HG03439 (cell line): Measurements from ENCODE around the gene PIGM.

Source experiments
- ATAC-seq: cut with Tn5 transposase; IDR thresholded peaks from one replicate; pipeline ENCODE4 v1.9.1; 2021; ENCODE audit warnings: mild to moderate bottlenecking, moderate library complexity; ENCODE audit not compliant: unreplicated experiment

The PIGM gene

GRCh38 chr1:160031365-160032164 is at the start of gene PIGM:
Gene PIGM (minus strand): TSS chr1:160031990. CDS start chr1:160031739, 251 bp downstream.
- ATAC-seq, result peak; percentile 95

GRCh38 chr1:160081261-160081936 is 49.6 kb upstream of the PIGM start, which contains the start of gene KCNJ9:
Gene KCNJ9 (plus strand): TSS chr1:160081538. CDS start chr1:160084031, 2,493 bp downstream.
- no peak for ATAC-seq

GRCh38 chr1:160080381-160081100 is 48.8 kb upstream of the PIGM start:
- ATAC-seq, result no peak

- no peak for ATAC-seq
Observed at GRCh38 chr1:160079448-160079847, 47.7 kb upstream of the PIGM start.

DNA sequence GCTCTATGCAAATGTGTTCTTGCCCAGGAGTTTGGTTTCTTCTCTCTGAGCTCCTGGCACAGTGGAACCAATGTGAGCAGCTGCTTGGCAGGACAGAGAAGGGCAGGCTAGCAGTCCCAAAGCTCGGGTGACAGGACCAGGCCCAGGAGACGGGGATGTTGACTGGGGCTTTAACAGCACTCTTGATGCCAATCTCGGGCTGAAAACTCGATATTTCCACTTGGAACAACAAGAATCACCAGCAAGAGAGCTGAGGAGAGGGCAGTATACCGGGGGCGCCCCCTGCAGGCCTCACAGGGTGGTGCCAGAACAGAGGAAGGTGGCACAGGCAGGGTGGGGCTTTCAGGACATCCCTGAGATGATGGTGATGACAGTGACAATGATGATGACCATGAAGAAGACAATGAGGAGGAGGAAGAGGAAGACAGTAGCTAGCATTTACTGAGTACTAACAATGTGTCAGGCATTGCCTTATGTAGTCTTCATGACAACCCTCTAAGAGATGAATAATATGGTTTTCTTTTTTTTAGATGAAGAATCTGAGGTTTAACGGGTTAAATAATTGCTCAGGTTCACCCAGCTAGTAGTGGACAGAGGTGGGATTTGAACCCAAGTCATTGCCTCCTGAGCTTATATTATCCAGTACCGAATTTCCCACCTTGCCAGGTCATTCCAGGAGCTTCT is 46.9 kb upstream of the PIGM start:
- ATAC-seq, result no peak

- no peak for ATAC-seq
Observed at GRCh38 chr1:160077486-160077885, 45.7 kb upstream of the PIGM start.

DNA sequence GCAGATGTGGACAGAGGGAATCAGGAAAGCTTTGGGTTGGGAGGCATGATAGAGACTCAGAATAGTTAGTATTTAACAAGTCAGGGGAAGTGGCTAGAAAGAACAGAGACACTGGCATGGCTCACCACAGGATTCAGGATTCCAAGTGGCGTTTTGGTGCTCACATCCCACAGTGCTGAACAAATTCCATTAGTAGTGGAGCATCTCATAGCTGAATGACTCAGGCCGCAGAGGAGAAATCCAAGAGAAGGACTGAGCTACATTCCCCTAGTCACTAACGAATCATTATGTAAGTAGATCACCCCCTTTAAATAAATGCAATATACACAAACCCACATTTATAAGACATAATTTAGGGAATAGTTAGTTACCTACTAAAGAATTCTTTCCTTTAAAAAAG is 44.5 kb upstream of the PIGM start:
- ATAC-seq, result no peak

DNA sequence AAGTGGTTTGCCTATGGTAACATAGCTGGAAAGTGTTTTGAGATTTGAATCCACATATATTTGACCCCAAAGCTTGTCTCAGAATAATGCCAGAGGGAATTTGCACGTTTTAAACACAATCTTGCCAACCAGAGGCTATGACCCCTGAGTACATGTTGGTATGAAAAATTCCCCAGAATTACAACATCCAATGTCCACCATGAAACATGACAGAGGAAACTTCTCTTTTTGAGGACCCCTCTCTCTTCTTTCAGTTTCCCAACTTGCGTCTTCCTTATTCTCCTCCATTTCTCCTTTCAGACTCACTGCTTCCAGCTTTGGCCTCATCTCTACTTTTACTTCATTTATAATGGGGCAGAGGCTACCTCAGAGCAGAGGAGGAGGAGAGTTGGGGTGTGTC is 44.0 kb upstream of the PIGM start:
- ATAC-seq, result no peak

GRCh38 chr1:160074865-160075264 is 43.1 kb upstream of the PIGM start:
- no peak for ATAC-seq

GRCh38 chr1:160071289-160071688 is 39.5 kb upstream of the PIGM start:
- ATAC-seq, result no peak

- ATAC-seq, result no peak
Observed at GRCh38 chr1:160070243-160071163, 38.7 kb upstream of the PIGM start.

GRCh38 chr1:160069460-160070231 is 37.9 kb upstream of the PIGM start, which contains the start of gene KCNJ10:
Gene KCNJ10 (minus strand): TSS chr1:160070160. CDS start chr1:160042532, 27,628 bp downstream.
- ATAC-seq, result no peak

GRCh38 chr1:160068225-160068624 is 36.4 kb upstream of the PIGM start:
- no peak for ATAC-seq

GRCh38 chr1:160066829-160067745 is 35.3 kb upstream of the PIGM start:
- ATAC-seq, result no peak

DNA sequence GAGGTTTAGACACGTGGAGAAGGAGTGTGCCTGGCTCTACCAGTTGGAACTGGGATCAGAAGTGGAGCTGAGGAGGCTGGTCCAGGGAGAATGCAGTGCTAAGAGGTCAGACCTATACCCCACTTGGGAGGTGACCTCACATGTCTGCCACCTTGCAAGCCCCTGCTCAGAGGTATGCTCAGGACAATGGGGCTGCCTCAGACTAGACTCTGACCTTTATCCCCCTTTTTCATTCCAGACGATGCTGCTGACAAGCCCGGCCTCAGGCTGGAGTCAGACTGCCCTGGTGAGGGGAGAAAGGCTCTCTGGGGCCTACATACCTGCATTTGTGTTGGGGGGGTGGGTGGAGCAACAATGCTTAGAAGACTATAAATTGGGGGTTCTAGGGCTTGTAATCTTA is 33.0 kb upstream of the PIGM start:
- no peak for ATAC-seq

- no peak for ATAC-seq
Observed at GRCh38 chr1:160064164-160064563, 32.4 kb upstream of the PIGM start.

DNA sequence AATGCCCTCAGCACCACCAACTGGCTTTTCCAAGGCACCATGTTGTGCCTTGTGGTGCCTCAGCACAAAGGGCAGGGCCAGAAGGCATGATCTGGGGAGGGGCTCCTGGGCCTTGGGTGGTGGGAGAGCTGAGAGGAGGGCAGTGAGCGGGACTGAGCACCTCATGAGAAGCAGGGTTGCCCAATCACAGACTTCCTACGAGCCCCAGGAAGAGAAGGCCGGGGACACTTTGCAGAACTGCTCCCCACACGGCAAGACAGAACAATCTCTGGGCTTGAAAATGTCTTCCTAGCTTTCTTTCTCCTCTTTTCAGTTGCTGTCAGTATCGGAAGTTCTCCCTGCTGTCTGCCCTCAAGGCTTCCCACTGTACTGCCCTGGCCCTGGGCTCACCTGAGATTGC is 31.4 kb upstream of the PIGM start:
- ATAC-seq, result no peak

GRCh38 chr1:160062230-160062532 is 30.4 kb upstream of the PIGM start:
- ATAC-seq, result no peak
